Loucy (cell line): Measurements from ENCODE around the gene ARMC6.

ENCODE experiments used
- H2AFZ ChIP-seq: fragments of 200-600 bp; sonication (generic); 2 replicates; pipeline ENCODE4 v1.6.0; 2016; ENCODE audit warnings: antibody characterized with exemption, mild to moderate bottlenecking, low read length, moderate library complexity
- H3F3A ChIP-seq: fragments of 200-600 bp; 2 replicates; pipeline ENCODE4 v1.6.0; 2016; ENCODE audit warnings: antibody characterized with exemption, low read depth, mild to moderate bottlenecking
- H3K27me3 ChIP-seq: fragments of 200-600 bp; sonication (generic); 2 replicates; pipeline ENCODE4 v1.6.1; 2014; ENCODE audit warnings: low read length, mild to moderate bottlenecking; ENCODE audit not compliant: insufficient read depth, poor library complexity, severe bottlenecking
- H3K36me3 ChIP-seq: fragments of 200-600 bp; sonication (generic); 2 replicates; pipeline ENCODE4 v1.6.1; 2016; ENCODE audit warnings: low read length; ENCODE audit not compliant: insufficient read depth
- H3K4me1 ChIP-seq: fragments of 200-600 bp; sonication (generic); 2 replicates; pipeline ENCODE4 v1.5.1; 2014; ENCODE audit warnings: low read length, mild to moderate bottlenecking; ENCODE audit not compliant: insufficient read depth, poor library complexity, severe bottlenecking
- H3K4me2 ChIP-seq: fragments of 200-600 bp; sonication (generic); 2 replicates; pipeline ENCODE4 v1.6.0; 2014; ENCODE audit warnings: antibody characterized with exemption, low read length, low read depth, mild to moderate bottlenecking; ENCODE audit not compliant: poor library complexity, severe bottlenecking
- H3K4me3 ChIP-seq: fragments of 200-600 bp; sonication (generic); 2 replicates; pipeline ENCODE4 v1.5.1; 2014; ENCODE audit warnings: low read length, mild to moderate bottlenecking, mixed read lengths; ENCODE audit not compliant: poor library complexity, severe bottlenecking
- H3K79me2 ChIP-seq: fragments of 200-600 bp; sonication (generic); 2 replicates; pipeline ENCODE4 v1.6.1; 2014; ENCODE audit warnings: low read length; ENCODE audit not compliant: insufficient read depth
- H3K9ac ChIP-seq: fragments of 200-600 bp; sonication (generic); 2 replicates; pipeline ENCODE4 v1.6.0; 2014; ENCODE audit warnings: mild to moderate bottlenecking, low read depth, low read length, moderate library complexity; ENCODE audit not compliant: poor library complexity, severe bottlenecking
- H3K9me2 ChIP-seq: fragments of 200-600 bp; sonication (generic); replicated peaks from 2 replicates; pipeline ENCODE4 v1.6.1; 2016; ENCODE audit warnings: low read depth, low read length, mixed read lengths
- H3K9me3 ChIP-seq: fragments of 200-600 bp; sonication (generic); 2 replicates; pipeline ENCODE4 v1.6.1; 2014; ENCODE audit warnings: mild to moderate bottlenecking, antibody characterized with exemption, low read length, low read depth; ENCODE audit not compliant: insufficient read depth
- H4K20me1 ChIP-seq: fragments of 200-600 bp; sonication (generic); 2 replicates; pipeline ENCODE4 v1.6.0; 2014; ENCODE audit warnings: antibody characterized with exemption, low read length, mild to moderate bottlenecking; ENCODE audit not compliant: insufficient read depth, poor library complexity, severe bottlenecking
- EZH2phosphoT487 ChIP-seq: fragments of 200-600 bp; IDR thresholded peaks from 2 replicates; pipeline ENCODE4 v1.6.1; 2018; ENCODE audit warnings: antibody characterized with exemption, mild to moderate bottlenecking, moderate library complexity, borderline replicate concordance
- TF ChIP-seq, protein P1 (sequence below): fragments of 200-600 bp; sonication (generic); conservative IDR thresholded peaks from 2 replicates; pipeline ENCODE4 v1.5.1; 2014; ENCODE audit warnings: mild to moderate bottlenecking, antibody characterized with exemption, low read length

ARMC6 gene

DNA sequence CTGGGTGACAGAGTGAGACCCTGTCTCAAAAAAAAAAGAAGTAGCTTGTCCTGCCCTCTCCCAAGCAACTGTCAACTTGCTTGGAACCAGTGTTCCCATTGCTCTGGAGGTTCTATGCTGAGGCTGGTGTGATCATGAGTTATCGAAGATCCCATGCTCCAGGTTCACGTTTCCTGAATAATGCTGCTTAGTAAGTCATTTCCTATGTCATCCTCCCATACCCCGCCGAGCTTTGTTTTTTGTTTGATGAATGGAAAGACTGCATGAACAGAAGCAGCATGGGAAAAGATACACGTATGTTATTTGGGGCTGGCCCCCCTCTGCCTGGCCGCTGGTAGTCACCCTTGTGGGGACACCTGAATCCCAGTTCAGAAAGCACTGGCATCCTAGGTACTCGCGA lies 41.7 kb downstream of the ARMC6 start:
- Histone ChIP-seq H3K4me1 (peaks cover 9% of the 10 kb centered on the region), H3K9me3 (no peaks in the 10 kb centered on the region), H2AFZ (no peak overlapping the region), H3K9me2 (no peaks in the 10 kb centered on the region), H3F3A (no peaks in the 10 kb centered on the region), H4K20me1 (no peaks in the 10 kb centered on the region), H3K79me2 (peaks cover 13% of the 10 kb centered on the region; the same call in 1 of the 2 replicates), H3K27me3 (no peaks in the 10 kb centered on the region), H3K9ac (no peak overlapping the region), H3K4me3 (no peak overlapping the region), H3K36me3 (no peaks in the 10 kb centered on the region), H3K4me2 (no peak overlapping the region)
- TF ChIP-seq, protein P1, sequence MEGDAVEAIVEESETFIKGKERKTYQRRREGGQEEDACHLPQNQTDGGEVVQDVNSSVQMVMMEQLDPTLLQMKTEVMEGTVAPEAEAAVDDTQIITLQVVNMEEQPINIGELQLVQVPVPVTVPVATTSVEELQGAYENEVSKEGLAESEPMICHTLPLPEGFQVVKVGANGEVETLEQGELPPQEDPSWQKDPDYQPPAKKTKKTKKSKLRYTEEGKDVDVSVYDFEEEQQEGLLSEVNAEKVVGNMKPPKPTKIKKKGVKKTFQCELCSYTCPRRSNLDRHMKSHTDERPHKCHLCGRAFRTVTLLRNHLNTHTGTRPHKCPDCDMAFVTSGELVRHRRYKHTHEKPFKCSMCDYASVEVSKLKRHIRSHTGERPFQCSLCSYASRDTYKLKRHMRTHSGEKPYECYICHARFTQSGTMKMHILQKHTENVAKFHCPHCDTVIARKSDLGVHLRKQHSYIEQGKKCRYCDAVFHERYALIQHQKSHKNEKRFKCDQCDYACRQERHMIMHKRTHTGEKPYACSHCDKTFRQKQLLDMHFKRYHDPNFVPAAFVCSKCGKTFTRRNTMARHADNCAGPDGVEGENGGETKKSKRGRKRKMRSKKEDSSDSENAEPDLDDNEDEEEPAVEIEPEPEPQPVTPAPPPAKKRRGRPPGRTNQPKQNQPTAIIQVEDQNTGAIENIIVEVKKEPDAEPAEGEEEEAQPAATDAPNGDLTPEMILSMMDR = no peak
- no peak for TF ChIP-seq EZH2phosphoT487

DNA sequence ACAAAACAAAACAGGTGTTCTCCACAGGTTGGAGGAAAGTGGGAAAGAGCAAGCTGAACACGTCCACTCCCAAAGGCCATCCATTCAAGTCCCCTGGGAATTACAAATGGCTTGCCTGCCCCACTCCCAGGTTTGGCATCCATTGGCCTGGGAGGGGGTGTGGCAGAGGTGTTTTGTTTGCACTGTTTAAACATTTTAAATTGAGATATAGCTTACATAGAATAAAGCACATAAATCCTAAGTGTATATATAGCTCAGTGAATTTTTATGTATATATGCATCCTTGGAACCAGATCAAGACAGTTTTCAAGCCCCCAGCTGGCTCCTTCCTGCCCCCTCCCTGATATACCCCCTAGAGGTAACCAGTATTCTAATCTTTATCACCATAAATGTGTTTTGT lies 43.1 kb downstream of the ARMC6 start:
- H4K20me1 ChIP-seq = no peaks in the 10 kb centered on the region
- no peaks in the 10 kb centered on the region for H3K9me2 ChIP-seq
- H3K27me3 ChIP-seq = no peaks in the 10 kb centered on the region
- H3K9ac ChIP-seq = no peak overlapping the region
- H3K4me2 ChIP-seq = no peak overlapping the region
- no peak overlapping the region for H3K4me3 ChIP-seq
- H3F3A ChIP-seq = no peaks in the 10 kb centered on the region
- peaks cover 9% of the 10 kb centered on the region for H3K4me1 ChIP-seq
- H3K79me2 ChIP-seq = peaks cover 13% of the 10 kb centered on the region; the same call in 1 of the 2 replicates
- H3K9me3 ChIP-seq = no peaks in the 10 kb centered on the region
- TF ChIP-seq, protein P1 = no peak
- H2AFZ ChIP-seq = no peak overlapping the region
- no peaks in the 10 kb centered on the region for H3K36me3 ChIP-seq

DNA sequence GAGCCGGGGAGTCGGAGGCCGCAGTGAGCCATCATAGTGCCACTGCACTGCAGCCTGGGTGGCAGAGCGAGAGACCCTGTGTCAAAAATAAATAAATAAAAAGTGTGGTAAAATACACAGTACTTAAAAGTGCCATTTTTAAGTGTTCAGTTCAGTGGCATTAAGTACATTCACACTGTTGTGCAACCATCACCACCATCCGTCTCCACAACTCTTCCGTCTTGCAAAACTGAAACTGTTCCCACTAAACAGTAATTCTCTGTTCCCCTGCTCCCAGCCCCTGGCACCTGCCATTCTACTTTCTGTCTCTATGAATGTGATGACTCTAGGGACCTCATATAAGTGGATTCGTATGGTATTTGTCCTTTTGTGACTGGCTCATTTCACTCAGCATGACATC lies 43.7 kb downstream of the ARMC6 start:
- Histone ChIP-seq H3K4me3 (no peak overlapping the region), H3K36me3 (no peaks in the 10 kb centered on the region), H2AFZ (no peak overlapping the region), H3K4me2 (no peak overlapping the region), H3K9ac (no peak overlapping the region), H3K4me1 (peaks cover 9% of the 10 kb centered on the region), H3K27me3 (no peaks in the 10 kb centered on the region), H3F3A (no peaks in the 10 kb centered on the region), H3K9me3 (no peaks in the 10 kb centered on the region), H3K79me2 (peaks cover 13% of the 10 kb centered on the region; the same call in 1 of the 2 replicates), H3K9me2 (no peaks in the 10 kb centered on the region), H4K20me1 (no peaks in the 10 kb centered on the region)
- TF ChIP-seq, protein P1 = no peak
- no peak for TF ChIP-seq EZH2phosphoT487
